Fibroblast of skin of right biceps (primary cell): ENCODE measurements around the gene POLR3H.

Experiments
- DNase-seq: peaks from one replicate; pipeline ENCODE4 v3.0.0-alpha.2; 2013

Gene POLR3H

GRCh38 chr22:41481131-41481830, 63.0 kb downstream of the POLR3H start:
- DNase-seq, result peak; percentile 65

DNA sequence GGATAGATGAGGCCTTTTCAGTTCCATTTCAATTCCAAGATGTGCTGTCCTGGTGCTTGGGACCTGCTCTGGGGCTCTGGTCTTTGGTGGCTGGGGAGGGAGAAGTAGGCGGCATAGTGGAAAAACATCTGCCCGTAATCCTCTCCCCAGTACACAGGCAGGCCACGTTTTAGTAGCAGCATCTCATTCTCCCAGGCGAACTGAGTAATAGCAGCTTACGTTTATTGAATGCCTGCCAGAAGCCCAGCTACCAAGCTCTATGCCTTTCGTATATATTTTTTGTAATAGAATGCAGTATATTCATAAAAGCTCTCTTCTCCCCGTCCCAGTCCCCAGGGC, 63.9 kb downstream of the POLR3H start:
- DNase-seq, result peak; percentile 75

DNA sequence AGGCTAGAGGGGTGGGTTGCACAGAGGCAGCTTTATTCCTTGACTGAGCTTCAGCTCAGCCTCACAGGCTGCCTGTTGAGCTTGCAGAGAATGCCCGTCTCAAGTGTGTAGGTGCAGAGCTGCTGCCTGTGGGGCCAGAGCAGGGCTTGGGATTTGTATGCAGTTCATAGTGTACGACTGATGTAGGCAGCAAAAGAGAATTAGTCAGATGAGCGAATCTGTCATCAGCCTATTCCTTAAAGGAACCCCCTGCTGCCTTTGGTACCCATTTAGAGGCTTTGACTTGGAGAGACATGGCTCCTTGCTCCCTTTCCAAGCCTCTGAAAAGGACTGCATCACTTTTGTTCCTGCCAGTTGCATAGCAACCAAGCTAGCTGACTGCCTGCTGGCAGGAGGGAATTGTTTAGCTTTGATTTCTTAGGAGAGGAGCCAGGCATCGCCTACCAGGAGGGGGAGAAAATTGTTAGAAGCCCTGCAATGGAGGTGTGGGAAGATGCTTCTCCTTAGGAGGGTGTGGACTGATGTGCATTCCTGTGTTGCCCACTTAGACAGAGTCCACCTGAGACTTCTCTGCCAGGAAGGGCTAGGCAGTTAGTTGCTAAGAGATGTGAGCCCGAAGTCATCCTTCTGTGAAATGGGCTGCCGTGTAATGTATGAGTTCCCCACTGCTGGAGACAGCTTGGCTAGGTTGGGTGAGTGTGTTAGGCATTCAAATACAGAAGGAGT, 64.4 kb downstream of the POLR3H start:
- peak; percentile 55 for DNase-seq

- no peak for DNase-seq
Observed at GRCh38 chr22:41478891-41479521, 65.3 kb downstream of the POLR3H start.

DNA sequence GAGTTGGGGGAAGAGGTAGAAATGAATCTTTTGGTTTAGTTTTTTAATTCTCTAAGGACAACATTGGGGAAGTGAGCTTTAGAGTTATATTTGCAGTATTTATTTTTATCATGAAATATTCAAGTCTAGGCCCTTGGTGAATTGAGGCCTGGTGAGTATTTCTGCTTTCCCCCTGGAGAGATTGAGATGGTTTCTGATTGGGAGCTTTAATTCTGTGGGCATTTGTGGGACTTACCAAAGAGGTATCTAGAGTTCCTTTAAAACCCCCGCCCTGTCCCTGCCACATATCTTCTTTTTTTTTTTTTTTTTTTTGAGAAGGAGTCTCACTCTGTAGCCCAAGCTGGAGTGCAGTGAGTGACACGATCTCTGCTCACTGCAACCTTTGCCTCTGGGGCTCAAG, 65.8 kb downstream of the POLR3H start:
- DNase-seq, result no peak
